ENCODE measurements around the gene LDHAL6B.

LDHAL6B gene

GRCh38 chr15:59243622-59244021 is 37.0 kb downstream of the LDHAL6B start:
- no peaks in the 10 kb centered on the region for H3K9me3 Mint-ChIP-seq (ENCODE audit: low read depth)
- no peaks in the 10 kb centered on the region for H3K4me1 Mint-ChIP-seq (ENCODE audit: low read depth)
- H3K4me3 Mint-ChIP-seq = no peak overlapping the region
- H3K27ac Mint-ChIP-seq = no peak overlapping the region
- no peaks in the 10 kb centered on the region for H3K27me3 Mint-ChIP-seq
- H3K36me3 Mint-ChIP-seq = no peaks in the 10 kb centered on the region

- H3K36me3 Mint-ChIP-seq = no peaks in the 10 kb centered on the region
- no peaks in the 10 kb centered on the region for H3K4me1 Mint-ChIP-seq (ENCODE audit: low read depth)
- no peaks in the 10 kb centered on the region for H3K27me3 Mint-ChIP-seq
- H3K4me3 Mint-ChIP-seq = no peak overlapping the region
- no peaks in the 10 kb centered on the region for H3K9me3 Mint-ChIP-seq (ENCODE audit: low read depth)
- peak overlapping the region; percentile 22 for H3K27ac Mint-ChIP-seq
Measured at GRCh38 chr15:59244337-59244736, 37.7 kb downstream of the LDHAL6B start.

- H3K36me3 Mint-ChIP-seq = no peaks in the 10 kb centered on the region
- no peak overlapping the region for H3K27ac Mint-ChIP-seq
- no peak overlapping the region for H3K4me3 Mint-ChIP-seq
- H3K27me3 Mint-ChIP-seq = no peaks in the 10 kb centered on the region
- H3K9me3 Mint-ChIP-seq (ENCODE audit: low read depth) = no peaks in the 10 kb centered on the region
- H3K4me1 Mint-ChIP-seq (ENCODE audit: low read depth) = no peaks in the 10 kb centered on the region
Measured at GRCh38 chr15:59245559-59245958, 38.9 kb downstream of the LDHAL6B start.

GRCh38 chr15:59247364-59247763 is 40.7 kb downstream of the LDHAL6B start:
- H3K27ac Mint-ChIP-seq = no peak overlapping the region
- no peaks in the 10 kb centered on the region for H3K9me3 Mint-ChIP-seq (ENCODE audit: low read depth)
- H3K36me3 Mint-ChIP-seq = no peaks in the 10 kb centered on the region
- H3K27me3 Mint-ChIP-seq = no peaks in the 10 kb centered on the region
- no peaks in the 10 kb centered on the region for H3K4me1 Mint-ChIP-seq (ENCODE audit: low read depth)
- no peak overlapping the region for H3K4me3 Mint-ChIP-seq

- Mint-ChIP-seq H3K4me1 (ENCODE audit: low read depth) (no peaks in the 10 kb centered on the region), H3K4me3 (no peak overlapping the region), H3K27ac (no peak overlapping the region), H3K9me3 (ENCODE audit: low read depth) (no peaks in the 10 kb centered on the region), H3K27me3 (no peaks in the 10 kb centered on the region), H3K36me3 (no peaks in the 10 kb centered on the region)
Measured at GRCh38 chr15:59249816-59250215, 43.2 kb downstream of the LDHAL6B start.

- no peak overlapping the region for H3K4me3 Mint-ChIP-seq
- no peaks in the 10 kb centered on the region for H3K36me3 Mint-ChIP-seq
- H3K4me1 Mint-ChIP-seq (ENCODE audit: low read depth) = no peaks in the 10 kb centered on the region
- H3K27me3 Mint-ChIP-seq = no peaks in the 10 kb centered on the region
- H3K9me3 Mint-ChIP-seq (ENCODE audit: low read depth) = no peaks in the 10 kb centered on the region
- no peak overlapping the region for H3K27ac Mint-ChIP-seq
Measured at GRCh38 chr15:59250249-59250648, 43.6 kb downstream of the LDHAL6B start.

- H3K9me3 Mint-ChIP-seq (ENCODE audit: low read depth) = no peaks in the 10 kb centered on the region
- H3K36me3 Mint-ChIP-seq = no peaks in the 10 kb centered on the region
- H3K27ac Mint-ChIP-seq = no peak overlapping the region
- peaks cover 8% of the 10 kb centered on the region for H3K4me1 Mint-ChIP-seq (ENCODE audit: low read depth)
- H3K27me3 Mint-ChIP-seq = no peaks in the 10 kb centered on the region
- H3K4me3 Mint-ChIP-seq = no peak overlapping the region
Measured at GRCh38 chr15:59251001-59251845, 44.6 kb downstream of the LDHAL6B start.

GRCh38 chr15:59252137-59252536 is 45.5 kb downstream of the LDHAL6B start:
- no peak overlapping the region for H3K27ac Mint-ChIP-seq
- H3K4me1 Mint-ChIP-seq (ENCODE audit: low read depth) = peaks cover 8% of the 10 kb centered on the region
- H3K4me3 Mint-ChIP-seq = no peak overlapping the region
- no peaks in the 10 kb centered on the region for H3K9me3 Mint-ChIP-seq (ENCODE audit: low read depth)
- H3K27me3 Mint-ChIP-seq = no peaks in the 10 kb centered on the region
- H3K36me3 Mint-ChIP-seq = no peaks in the 10 kb centered on the region

GRCh38 chr15:59255680-59256336 is 49.2 kb downstream of the LDHAL6B start:
- peaks cover 8% of the 10 kb centered on the region for H3K4me1 Mint-ChIP-seq (ENCODE audit: low read depth)
- no peaks in the 10 kb centered on the region for H3K27me3 Mint-ChIP-seq
- no peaks in the 10 kb centered on the region for H3K36me3 Mint-ChIP-seq
- H3K27ac Mint-ChIP-seq = no peak overlapping the region
- no peaks in the 10 kb centered on the region for H3K9me3 Mint-ChIP-seq (ENCODE audit: low read depth)
- H3K4me3 Mint-ChIP-seq = no peak overlapping the region

- Mint-ChIP-seq H3K9me3 (ENCODE audit: low read depth) (no peaks in the 10 kb centered on the region), H3K36me3 (no peaks in the 10 kb centered on the region), H3K27me3 (no peaks in the 10 kb centered on the region), H3K27ac (no peak overlapping the region), H3K4me3 (no peak overlapping the region), H3K4me1 (ENCODE audit: low read depth) (peaks cover 8% of the 10 kb centered on the region)
Measured at GRCh38 chr15:59256482-59256881, 49.8 kb downstream of the LDHAL6B start.

GRCh38 chr15:59257140-59257539 is 50.5 kb downstream of the LDHAL6B start:
- Mint-ChIP-seq H3K27ac (no peak overlapping the region), H3K4me1 (ENCODE audit: low read depth) (peaks cover 8% of the 10 kb centered on the region), H3K36me3 (no peaks in the 10 kb centered on the region), H3K27me3 (no peaks in the 10 kb centered on the region), H3K4me3 (no peak overlapping the region), H3K9me3 (ENCODE audit: low read depth) (no peaks in the 10 kb centered on the region)
